SK-N-SH (cell line): Measurements from ENCODE around the gene HSPA12A. TPM values are rescaled to one million over a fixed set of nuclear protein-coding genes. Genes with fewer than 3 reads are reported as not detected.

Experiments
- CTCF ChIA-PET: fragments of 300-600, 350-600 bp; formaldehyde crosslinking; extraction: SDS; loops from one replicate; lab custom pipeline; 2021; lab: Yijun Ruan, JAX
- POLR2A ChIA-PET: fragments of 350-600 bp; sonication (Branson Sonifier 250); formaldehyde crosslinking; extraction: SDS; loops from one replicate; lab custom pipeline; 2020; ENCODE audit warnings: antibody characterized with exemption, inconsistent platforms; lab: Yijun Ruan, JAX
- DNase-seq: peaks from one replicate; pipeline ENCODE4 v3.0.0; 2012
- H2AFZ ChIP-seq: fragments of 200-600 bp; sonication (generic); 2 replicates; pipeline ENCODE4 v1.8.1; 2016; ENCODE audit warnings: antibody characterized with exemption, mild to moderate bottlenecking, low read depth
- H3F3A ChIP-seq: fragments of 200-600 bp; sonication (generic); replicated peaks from 2 replicates; pipeline ENCODE3; 2016; ENCODE audit warnings: antibody characterized with exemption, mild to moderate bottlenecking; ENCODE audit not compliant: insufficient read depth
- H3K27ac ChIP-seq, 2 experiments: fragments of 200-500 bp in 1 of 2; fragments of 200-600 bp in 1 of 2; sonication (Bioruptor generic) in 1 of 2; sonication (generic), shearing (Covaris generic) in 1 of 2; 2 replicates each; pipeline versions ENCODE4 v1.5.1 to v1.6.1; 2014 to 2016; ENCODE audit warnings: low read depth in 2 of 2, inconsistent platforms in 1 of 2, low read length in 1 of 2, mild to moderate bottlenecking in 1 of 2, mixed read lengths in 1 of 2
- H3K27me3 ChIP-seq: fragments of 200-600 bp; sonication (generic), shearing (Covaris generic); 2 replicates; pipeline ENCODE4 v1.6.1; 2016; ENCODE audit warnings: mixed run types; ENCODE audit not compliant: insufficient read depth
- H3K36me3 ChIP-seq, 2 experiments: fragments of 200-500 bp in 1 of 2; fragments of 200-600 bp in 1 of 2; sonication (Bioruptor generic) in 1 of 2; sonication (generic) in 1 of 2; replicated peaks in 1 of 2; 2 replicates each; pipeline versions ENCODE3 to v1.5.1; 2014 to 2016; ENCODE audit warnings: low read length in 1 of 2, mild to moderate bottlenecking in 1 of 2; ENCODE audit not compliant: insufficient read depth in 2 of 2, control insufficient read depth in 1 of 2
- H3K4me1 ChIP-seq, 2 experiments: fragments of 200-500 bp in 1 of 2; fragments of 200-600 bp in 1 of 2; sonication (Bioruptor generic) in 1 of 2; sonication (generic), shearing (Covaris generic) in 1 of 2; 2 replicates each; pipeline versions ENCODE4 v1.5.1 to v1.6.1; 2014 to 2016; ENCODE audit warnings: low read depth in 1 of 2, low read length in 1 of 2, mixed run types in 1 of 2; ENCODE audit not compliant: insufficient read depth in 2 of 2, control insufficient read depth in 1 of 2
- H3K4me2 ChIP-seq: fragments of 200-600 bp; sonication (generic), shearing (Covaris generic); 2 replicates; pipeline ENCODE4 v1.6.1; 2017; ENCODE audit warnings: mixed run types
- H3K4me3 ChIP-seq, 2 experiments: fragments of 200-500 bp in 1 of 2; fragments of 200-600 bp in 1 of 2; sonication (Bioruptor generic) in 1 of 2; sonication (generic), shearing (Covaris generic) in 1 of 2; 2 replicates each; pipeline versions ENCODE4 v1.5.1 to v1.8.1; 2014 to 2016; ENCODE audit warnings: low read depth in 2 of 2, inconsistent platforms in 1 of 2, low read length in 1 of 2, mild to moderate bottlenecking in 1 of 2, mixed read lengths in 1 of 2, moderate library complexity in 1 of 2
- H3K79me2 ChIP-seq: fragments of 200-600 bp; sonication (generic); 2 replicates; pipeline ENCODE4 v1.8.1; 2017; ENCODE audit warnings: mild to moderate bottlenecking; ENCODE audit not compliant: insufficient read depth
- H3K9ac ChIP-seq: fragments of 200-600 bp; sonication (generic); 2 replicates; pipeline ENCODE4 v1.6.1; 2017; ENCODE audit warnings: mixed run types
- H3K9me2 ChIP-seq: fragments of 200-600 bp; sonication (generic); 2 replicates; pipeline ENCODE4 v1.6.1; 2017; ENCODE audit warnings: mixed run types
- H3K9me3 ChIP-seq: fragments of 200-600 bp; sonication (generic); 2 replicates; pipeline ENCODE4 v1.6.1; 2017; ENCODE audit warnings: mixed run types, mild to moderate bottlenecking, moderate library complexity
- H4K20me1 ChIP-seq: fragments of 200-600 bp; sonication (generic); 2 replicates; pipeline ENCODE4 v1.6.1; 2017; ENCODE audit warnings: mild to moderate bottlenecking, mixed run types; ENCODE audit not compliant: insufficient read depth
- CHD2 ChIP-seq: fragments of 150-350 bp; IDR thresholded peaks from 2 replicates; pipeline ENCODE4 v1.6.1; 2018; ENCODE audit warnings: low read length; ENCODE audit not compliant: partially characterized antibody
- CTCF ChIP-seq: fragments of 200-600 bp; sonication (generic); IDR thresholded peaks from 2 replicates; pipeline ENCODE4 v1.6.1; 2017; ENCODE audit warnings: antibody characterized with exemption, mild to moderate bottlenecking, moderate library complexity
- FOXJ3 ChIP-seq: sonication (generic); formaldehyde crosslinking; IDR thresholded peaks from 2 replicates; pipeline ENCODE4 v1.5.1; 2020; ENCODE audit warnings: mild to moderate bottlenecking, missing genetic modification reagents
- GABPA ChIP-seq: IDR thresholded peaks from 2 replicates; pipeline ENCODE4 v1.4.0; 2012; ENCODE audit warnings: low read depth, mild to moderate bottlenecking
- GATA2 ChIP-seq: sonication (generic); formaldehyde crosslinking; IDR thresholded peaks from 2 replicates; pipeline ENCODE4 v1.5.0; 2020; ENCODE audit warnings: mild to moderate bottlenecking, missing genetic modification reagents
- JUND ChIP-seq: IDR thresholded peaks from 2 replicates; pipeline ENCODE4 v1.4.0; 2012
- PBX3 ChIP-seq: IDR thresholded peaks from 2 replicates; pipeline ENCODE4; 2012
- POLR2AphosphoS5 ChIP-seq: IDR thresholded peaks from 2 replicates; pipeline ENCODE4 v1.6.1; 2012; ENCODE audit warnings: low read depth, low read length
- RCOR1 ChIP-seq: fragments of 150-350 bp; IDR thresholded peaks from 2 replicates; pipeline ENCODE4 v1.6.1; 2017; ENCODE audit warnings: antibody characterized with exemption, low read length
- RFX5 ChIP-seq: IDR thresholded peaks from 2 replicates; pipeline ENCODE4 v1.6.1; 2012; ENCODE audit warnings: mild to moderate bottlenecking, improper control_type of control experiment, low read length
- SMC3 ChIP-seq: IDR thresholded peaks from 2 replicates; pipeline ENCODE4 v1.6.1; 2012; ENCODE audit warnings: low read depth, low read length, improper control_type of control experiment
- TAF1 ChIP-seq: IDR thresholded peaks from 2 replicates; pipeline ENCODE4 v1.6.1; 2012; ENCODE audit warnings: low read depth, mild to moderate bottlenecking, low read length, moderate library complexity, borderline replicate concordance
- TEAD4 ChIP-seq: IDR thresholded peaks from 2 replicates; pipeline ENCODE4 v1.4.0; 2012; ENCODE audit warnings: mild to moderate bottlenecking, borderline replicate concordance; ENCODE audit not compliant: insufficient read depth
- USF2 ChIP-seq: fragments of 150-350 bp; IDR thresholded peaks from 2 replicates; pipeline ENCODE4 v1.6.1; 2017; ENCODE audit warnings: antibody characterized with exemption, low read length, low read depth, borderline replicate concordance
- WGBS: methylation state at CpG from one replicate; pipeline ENCODE4 v1.1.6; 2017; ENCODE audit warnings: low lambda C conversion rate; 5-methylcytosine and 5-hydroxymethylcytosine counted together
- polyA plus RNA-seq, 3 experiments: library from polyadenylated mRNA; depleted of rRNA; stranded (reverse); fragments of >200 nt; gene quantifications; 2 replicates each; pipeline ENCODE4 v1.2.3, GENCODE V29; 2012

HSPA12A gene
- polyA plus RNA-seq, 1 of the 3 experiments (the other 2 are of a cell fraction), result 2.9 TPM

GRCh38 chr10:116747325-116747724 is 5.0 kb upstream of the HSPA12A start:
- Histone ChIP-seq H2AFZ (no peak overlapping the region), H3K36me3 (no peaks in the 10 kb centered on the region), H3K9me3 (no peaks in the 10 kb centered on the region), H3F3A (no peaks in the 10 kb centered on the region), H4K20me1 (no peaks in the 10 kb centered on the region), H3K9ac (no peak overlapping the region), H3K27ac (no peak overlapping the region), H3K4me2 (no peak overlapping the region), H3K4me1 (peaks cover 0 to 6% of the 10 kb centered on the region in 2 experiments; a peak in 1 of 4 replicates), H3K79me2 (no peaks in the 10 kb centered on the region), H3K4me3 (no peak overlapping the region), H3K27me3 (no peaks in the 10 kb centered on the region), H3K9me2 (no peaks in the 10 kb centered on the region)
- no peak for TF ChIP-seq SMC3
- no peak for TF ChIP-seq CHD2
- TF ChIP-seq RFX5, result no peak
- TF ChIP-seq GATA2 (CRISPR knock-in tag), result no peak
- TF ChIP-seq TAF1, result no peak
- TF ChIP-seq USF2, result no peak
- no peak for TF ChIP-seq CTCF
- TF ChIP-seq PBX3, result no peak
- TF ChIP-seq FOXJ3 (CRISPR knock-in tag), result no peak
- TF ChIP-seq TEAD4, result no peak
- 73% methylated on average over 7 of the region's 7 CpGs for WGBS
- CTCF ChIA-PET, result interaction anchor here (0.9 to 2.0 kb wide), 4 partner anchors 13 to 470 kb away, joined by 3 to 8 read pairs (median 3); no protein-coding TSS in a partner anchor
- DNase-seq, result no peak
- POLR2A ChIA-PET, result no interaction called here

- TF ChIP-seq JUND (no peak), RCOR1 (no peak), GABPA (no peak), POLR2AphosphoS5 (no peak)
- Histone ChIP-seq H3K79me2 (no peaks in the 10 kb centered on the region), H3K27ac (no peak overlapping the region), H3K4me3 (no peak overlapping the region), H3K9me2 (no peaks in the 10 kb centered on the region), H3K4me1 (peaks cover 0 to 10% of the 10 kb centered on the region in 2 experiments; a peak in 1 of 4 replicates), H3K36me3 (no peaks in the 10 kb centered on the region), H2AFZ (no peak overlapping the region), H3K4me2 (no peak overlapping the region), H3K9me3 (no peaks in the 10 kb centered on the region), H3K9ac (no peak overlapping the region), H3K27me3 (no peaks in the 10 kb centered on the region), H4K20me1 (no peaks in the 10 kb centered on the region), H3F3A (no peaks in the 10 kb centered on the region)
- CTCF ChIA-PET, result interaction anchor here (1.3 to 2.1 kb wide), 2 partner anchors 63 to 118 kb away, joined by 6 to 7 read pairs; no protein-coding TSS in a partner anchor
- 82% methylated on average over 5 of the region's 6 CpGs for WGBS
- POLR2A ChIA-PET, result no interaction called here
- no peak for DNase-seq
Observed at GRCh38 chr10:116744885-116745284, 2.5 kb upstream of the HSPA12A start.
